K562 (cell line): Measurements from ENCODE around the gene KIAA2012. TPM values are rescaled to one million over a fixed set of nuclear protein-coding genes. Genes with fewer than 3 reads are reported as not detected.

Experiments
- ATAC-seq: fragments of 200-7000 bp; cut with Tn5 transposase; 3 replicates; pipeline ENCODE4 v1.9.1; 2020; ENCODE audit warnings: moderate library complexity
- BruUV-seq: library from RNA; stranded (reverse); fragments of 400-500 nt; replicated peaks from 2 replicates; lab custom pipeline; 2021; lab: Mats Ljungman, UMichigan
- CTCF ChIA-PET: fragments of 300-600 bp; formaldehyde crosslinking; extraction: SDS; loops from one replicate; lab custom pipeline; 2021; ENCODE audit warnings: low intra/inter-chr PET ratio; lab: Yijun Ruan, JAX
- POLR2A ChIA-PET: fragments of 300-600, 350-650 bp; sonication (Branson Sonifier 250); formaldehyde crosslinking; extraction: SDS; loops from one replicate; lab custom pipeline; 2021; ENCODE audit warnings: antibody characterized with exemption, inconsistent platforms; lab: Yijun Ruan, JAX
- DNase-seq, 4 experiments: peaks; one replicate each; pipeline versions ENCODE4 v3.0.0 to v3.0.0-alpha.2; 2011 to 2018; ENCODE audit warnings: low spot score in 3 of 4, mixed read lengths in 3 of 4; ENCODE audit errors: extremely low read depth in 1 of 4
- FAIRE-seq: peaks from 2 replicates; lab custom pipeline; 2011; peaks lifted over from hg19 to GRCh38; lab: Jason Lieb, UNC
- H2AFZ ChIP-seq: 2 replicates; pipeline ENCODE4 v1.6.0; 2011; ENCODE audit warnings: low read depth, low read length, control low read depth, inconsistent platforms
- H3K27ac ChIP-seq: fragments of 200-600 bp; 3 replicates; pipeline ENCODE4 v1.8.0; 2011; ENCODE audit warnings: low read depth, mild to moderate bottlenecking, control low read depth, inconsistent platforms, low read length, moderate library complexity, mixed read lengths; ENCODE audit errors: extremely low read depth
- H3K27me3 ChIP-seq, 2 experiments: fragments of 300-600 bp in 1 of 2; 2 replicates in 1 of 2; 3 replicates in 1 of 2; pipeline versions ENCODE4 v1.6.0 to v1.8.0; 2011; ENCODE audit warnings: inconsistent platforms in 2 of 2, low read length in 2 of 2, mild to moderate bottlenecking in 1 of 2, mixed read lengths in 1 of 2, moderate library complexity in 1 of 2; ENCODE audit not compliant: control insufficient read depth in 2 of 2, insufficient read depth in 2 of 2
- H3K36me3 ChIP-seq: fragments of 300-600 bp; 3 replicates; pipeline ENCODE4 v1.8.0; 2011; ENCODE audit warnings: mild to moderate bottlenecking, low read length, inconsistent platforms; ENCODE audit not compliant: control insufficient read depth, insufficient read depth
- H3K4me1 ChIP-seq, 2 experiments: fragments of 200-600 bp in 1 of 2; replicated peaks in 1 of 2; 2 replicates in 1 of 2; 3 replicates in 1 of 2; pipeline versions ENCODE4 v1.5.1 to v1.8.0; 2011; ENCODE audit warnings: inconsistent platforms in 2 of 2, low read length in 2 of 2, mild to moderate bottlenecking in 1 of 2, mixed read lengths in 1 of 2, moderate library complexity in 1 of 2; ENCODE audit not compliant: control insufficient read depth in 2 of 2, insufficient read depth in 2 of 2
- H3K4me2 ChIP-seq: 2 replicates; pipeline ENCODE4 v1.6.1; 2011; ENCODE audit warnings: low read length, control low read depth, inconsistent platforms, mixed read lengths; ENCODE audit not compliant: insufficient read depth
- H3K4me3 ChIP-seq: fragments of 200-600 bp; sonication (generic), shearing (Covaris generic); 2 replicates; pipeline ENCODE4 v1.5.1; 2016; ENCODE audit warnings: control low read depth, inconsistent platforms
- H3K79me2 ChIP-seq: fragments of 200-600 bp; 3 replicates; pipeline ENCODE4 v1.8.0; 2011; ENCODE audit warnings: low read length, inconsistent platforms; ENCODE audit not compliant: control insufficient read depth, insufficient read depth
- H3K9ac ChIP-seq, 2 experiments: 2 replicates each; pipeline versions ENCODE4 v1.6.0 to v1.6.1; 2011; ENCODE audit warnings: low read depth in 2 of 2, low read length in 2 of 2, control low read depth in 1 of 2, inconsistent platforms in 1 of 2, mild to moderate bottlenecking in 1 of 2, mixed read lengths in 1 of 2; ENCODE audit not compliant: insufficient read depth in 1 of 2
- H3K9me1 ChIP-seq: one replicate; pipeline ENCODE4 v1.6.0; 2011; ENCODE audit warnings: inconsistent platforms, mild to moderate bottlenecking, low read length, moderate library complexity; ENCODE audit not compliant: control insufficient read depth, insufficient read depth
- H3K9me3 ChIP-seq: replicated peaks from 2 replicates; pipeline ENCODE4 v1.5.1; 2011; ENCODE audit warnings: low read depth, low read length, inconsistent platforms; ENCODE audit not compliant: control insufficient read depth, insufficient read depth
- H4K20me1 ChIP-seq: replicated peaks from 2 replicates; pipeline ENCODE4 v1.6.1; 2011; ENCODE audit warnings: low read length, inconsistent platforms, mixed read lengths; ENCODE audit not compliant: control insufficient read depth, insufficient read depth
- BHLHE40 ChIP-seq: IDR thresholded peaks from 2 replicates; pipeline ENCODE4 v1.6.1; 2011; ENCODE audit warnings: low read length, improper control_type of control experiment
- CBFB ChIP-seq: sonication (generic); formaldehyde crosslinking; IDR thresholded peaks from 2 replicates; pipeline ENCODE4 v1.4.0; 2020; ENCODE audit warnings: mild to moderate bottlenecking, missing genetic modification reagents
- FOS ChIP-seq: IDR thresholded peaks from 3 replicates; pipeline ENCODE4 v1.6.1; 2011; ENCODE audit not compliant: insufficient read length; ENCODE audit errors: extremely low read depth
- ILF3 ChIP-seq: fragments of 450-650 bp; IDR thresholded peaks from 2 replicates; pipeline ENCODE4 v1.6.1; 2018; ENCODE audit warnings: antibody characterized with exemption, mild to moderate bottlenecking, moderate library complexity, borderline replicate concordance
- JUNB ChIP-seq: fragments of 450-650 bp; formaldehyde crosslinking; conservative IDR thresholded peaks from 2 replicates; pipeline ENCODE4 v1.4.0; 2020; ENCODE audit warnings: mild to moderate bottlenecking
- MAX ChIP-seq: sonication (generic); formaldehyde crosslinking; IDR thresholded peaks from 2 replicates; pipeline ENCODE4 v1.9.0; 2022; ENCODE audit warnings: mild to moderate bottlenecking, missing genetic modification reagents
- NFYB ChIP-seq: IDR thresholded peaks from 2 replicates; pipeline ENCODE4 v1.6.1; 2011; ENCODE audit warnings: mild to moderate bottlenecking, moderate library complexity; ENCODE audit not compliant: insufficient read length; ENCODE audit errors: extremely low read depth
- POLR2A ChIP-seq: fragments of 450-650 bp; conservative IDR thresholded peaks from 2 replicates; pipeline ENCODE4 v1.6.1; 2016
- PTRF ChIP-seq: fragments of 450-650 bp; IDR thresholded peaks from 2 replicates; pipeline ENCODE4 v1.6.1; 2016; ENCODE audit warnings: mild to moderate bottlenecking, missing genetic modification characterization, missing compliant biosample characterization
- PURB ChIP-seq: sonication (generic); formaldehyde crosslinking; IDR thresholded peaks from 2 replicates; pipeline ENCODE4 v1.9.0; 2021; ENCODE audit warnings: low read depth, mild to moderate bottlenecking, missing genetic modification reagents
- ZNF12 ChIP-seq: sonication (generic); formaldehyde crosslinking; IDR thresholded peaks from 2 replicates; pipeline ENCODE4 v1.4.0; 2020; ENCODE audit warnings: mild to moderate bottlenecking, missing genetic modification reagents
- ZNF24 ChIP-seq: fragments of 450-650 bp; IDR thresholded peaks from 2 replicates; pipeline ENCODE4 v1.6.1; 2016
- ZNF274 ChIP-seq: IDR thresholded peaks from 2 replicates; pipeline ENCODE4 v1.6.1; 2011; ENCODE audit warnings: low read depth, mild to moderate bottlenecking, low read length, moderate library complexity, borderline replicate concordance
- ZNF668 ChIP-seq: fragments of 250-450 bp; sonication (Bioruptor Pico); IDR thresholded peaks from 2 replicates; pipeline ENCODE4 v1.8.0; 2022; ENCODE audit warnings: mild to moderate bottlenecking, inconsistent platforms
- WGBS: fragments of 100-300 bp; shearing (Covaris generic); methylation state at CpG from one replicate; pipeline ENCODE4 v1.1.6; 2016; ENCODE audit warnings: low coverage, mixed read lengths; ENCODE audit not compliant: insufficient coverage; ENCODE audit errors: missing lambda C conversion rate; 5-methylcytosine and 5-hydroxymethylcytosine counted together
- in situ Hi-C: fragments of 300-500 bp; cut with MboI; formaldehyde crosslinking; loops from 4 replicates; pipeline ENCODE4 v1.15.0; 2018; ENCODE audit warnings: inconsistent platforms, mixed read lengths
- intact Hi-C: fragments of 100-400 bp; cut with micrococcal nuclease; formaldehyde crosslinking; loops from 2 replicates; pipeline ENCODE4 v1.14.2; 2022
- polyA plus RNA-seq, 8 experiments: library from polyadenylated mRNA; depleted of rRNA in 4 of 8; stranded (reverse) in 5 of 8; unstranded in 3 of 8; fragments of >200 nt; fragmentation: Nextera tagmentation in 2 of 8; fragmentation: Illumina TruSeq in 1 of 8; extraction: Ambion mirVana in 2 of 8; extraction: Trizol in 1 of 8; gene quantifications; 2 replicates each; pipeline versions ENCODE4 v1.2.1 to v1.2.3, GENCODE V29; 2011 to 2014; ENCODE audit warnings: inconsistent platforms in 1 of 8, missing spikeins in 1 of 8
- total RNA-seq, 7 experiments: library from RNA; depleted of rRNA in 6 of 7; stranded (reverse); fragments of >200 nt in 6 of 7; fragmentation: Illumina TruSeq in 2 of 7; extraction: Trizol in 2 of 7; gene quantifications; 2 replicates each; pipeline versions ENCODE4 v1.2.1 to v1.2.3, GENCODE V29; 2011 to 2021; ENCODE audit warnings: low replicate concordance in 1 of 7
- TF ChIP-seq, protein P1 (sequence below): fragments of 450-650 bp; IDR thresholded peaks from 2 replicates; pipeline ENCODE4 v1.6.1; 2016; ENCODE audit warnings: mild to moderate bottlenecking

The KIAA2012 gene
- total and polyA plus RNA-seq, 9 of the 15 experiments (the other 6 are each of a cell fraction or from before 2014, with no cell fraction given): not detected

DNA sequence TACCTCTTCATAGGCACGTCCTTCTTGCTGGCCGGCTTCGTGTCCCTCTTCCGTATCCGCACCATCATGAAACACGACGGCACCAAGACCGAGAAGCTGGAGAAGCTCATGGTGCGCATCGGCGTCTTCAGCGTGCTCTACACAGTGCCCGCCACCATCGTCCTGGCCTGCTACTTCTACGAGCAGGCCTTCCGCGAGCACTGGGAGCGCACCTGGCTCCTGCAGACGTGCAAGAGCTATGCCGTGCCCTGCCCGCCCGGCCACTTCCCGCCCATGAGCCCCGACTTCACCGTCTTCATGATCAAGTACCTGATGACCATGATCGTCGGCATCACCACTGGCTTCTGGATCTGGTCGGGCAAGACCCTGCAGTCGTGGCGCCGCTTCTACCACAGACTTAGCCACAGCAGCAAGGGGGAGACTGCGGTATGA, 37.1 kb upstream of the KIAA2012 start:
- Histone ChIP-seq H3K4me3 (no peak overlapping the region), H3K36me3 (no peaks in the 10 kb centered on the region), H3K9me3 (no peaks in the 10 kb centered on the region), H3K9me1 (no peaks in the 10 kb centered on the region), H3K4me1 (peaks cover 12 to 44% of the 10 kb centered on the region in 2 experiments; a peak in 4 of 5 replicates), H3K27ac (no peak overlapping the region), H2AFZ (no peak overlapping the region), H4K20me1 (no peaks in the 10 kb centered on the region), H3K27me3 (peaks cover 3 to 10% of the 10 kb centered on the region in 2 experiments; a peak in 3 of 5 replicates), H3K9ac (no peak overlapping the region), H3K79me2 (no peaks in the 10 kb centered on the region), H3K4me2 (no peak overlapping the region)
- DNase-seq (no peak), FAIRE-seq (no peak), ATAC-seq (no peak)
- ChIA-PET CTCF (no interaction called here), POLR2A (no interaction called here)
- intact Hi-C loops: no loop called here
- no TSS peak for BruUV-seq
- TF ChIP-seq BHLHE40 (no peak), ZNF274 (no peak), PTRF (tag) (no peak), NFYB (no peak), FOS (no peak), ZNF668 (CRISPR knock-in tag) (no peak), ILF3 (no peak), ZNF12 (CRISPR knock-in tag) (no peak), PURB (CRISPR knock-in tag) (no peak), POLR2A (no peak), CBFB (CRISPR knock-in tag) (no peak), ZNF24 (no peak), MAX (CRISPR knock-in tag) (no peak), JUNB (CRISPR knock-in tag) (no peak)
- TF ChIP-seq, protein P1, sequence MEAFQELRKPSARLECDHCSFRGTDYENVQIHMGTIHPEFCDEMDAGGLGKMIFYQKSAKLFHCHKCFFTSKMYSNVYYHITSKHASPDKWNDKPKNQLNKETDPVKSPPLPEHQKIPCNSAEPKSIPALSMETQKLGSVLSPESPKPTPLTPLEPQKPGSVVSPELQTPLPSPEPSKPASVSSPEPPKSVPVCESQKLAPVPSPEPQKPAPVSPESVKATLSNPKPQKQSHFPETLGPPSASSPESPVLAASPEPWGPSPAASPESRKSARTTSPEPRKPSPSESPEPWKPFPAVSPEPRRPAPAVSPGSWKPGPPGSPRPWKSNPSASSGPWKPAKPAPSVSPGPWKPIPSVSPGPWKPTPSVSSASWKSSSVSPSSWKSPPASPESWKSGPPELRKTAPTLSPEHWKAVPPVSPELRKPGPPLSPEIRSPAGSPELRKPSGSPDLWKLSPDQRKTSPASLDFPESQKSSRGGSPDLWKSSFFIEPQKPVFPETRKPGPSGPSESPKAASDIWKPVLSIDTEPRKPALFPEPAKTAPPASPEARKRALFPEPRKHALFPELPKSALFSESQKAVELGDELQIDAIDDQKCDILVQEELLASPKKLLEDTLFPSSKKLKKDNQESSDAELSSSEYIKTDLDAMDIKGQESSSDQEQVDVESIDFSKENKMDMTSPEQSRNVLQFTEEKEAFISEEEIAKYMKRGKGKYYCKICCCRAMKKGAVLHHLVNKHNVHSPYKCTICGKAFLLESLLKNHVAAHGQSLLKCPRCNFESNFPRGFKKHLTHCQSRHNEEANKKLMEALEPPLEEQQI: no peak
- WGBS: 93% methylated on average over 6 of the region's 32 CpGs
- in situ Hi-C loops: no loop called here
